Measurements from ENCODE around the gene ASB3. TPM values are rescaled to one million over a fixed set of nuclear protein-coding genes. Genes with fewer than 3 reads are reported as not detected.
"Not testable (repeated sequence)": the region's sequence is repeated elsewhere in the genome, so short reads cannot be mapped to it uniquely, and the experiment has no call there.

ASB3 gene
- total RNA-seq, 1 donor from 2014 or later: 7.5 TPM

DNA sequence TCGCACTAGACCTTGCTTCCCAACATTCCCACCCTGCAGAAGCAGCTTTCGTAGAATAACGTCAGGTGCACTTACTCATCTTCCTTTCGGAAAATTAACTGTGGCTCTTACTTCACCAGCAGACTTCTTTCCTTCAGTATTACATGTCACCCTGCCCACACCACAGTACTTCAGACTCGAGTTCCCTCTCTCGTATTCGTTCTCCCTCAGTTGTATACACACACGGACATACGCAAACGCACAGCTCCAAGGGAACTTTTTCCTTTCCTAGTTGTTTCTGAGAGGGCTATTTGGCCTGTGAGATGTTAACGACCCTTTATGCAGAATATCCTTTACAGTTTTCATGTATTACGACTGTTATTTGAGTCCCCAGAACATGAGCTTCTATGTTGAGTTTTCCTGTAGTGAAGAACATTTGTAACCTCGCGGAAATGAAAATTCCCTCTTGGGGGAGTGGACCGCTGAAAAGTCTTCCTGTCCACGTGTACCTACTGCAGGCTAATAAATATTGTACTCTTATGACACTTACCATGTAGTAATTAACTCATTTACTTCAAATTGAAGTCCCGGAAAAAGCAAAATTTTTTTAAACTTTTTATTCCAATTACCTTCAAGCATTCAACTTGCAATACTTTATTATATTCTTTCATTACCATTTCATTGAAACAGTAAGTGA, 999 bp upstream of the ASB3 start:
- no peak for DNase-seq (ENCODE audit: low spot score)

DNA sequence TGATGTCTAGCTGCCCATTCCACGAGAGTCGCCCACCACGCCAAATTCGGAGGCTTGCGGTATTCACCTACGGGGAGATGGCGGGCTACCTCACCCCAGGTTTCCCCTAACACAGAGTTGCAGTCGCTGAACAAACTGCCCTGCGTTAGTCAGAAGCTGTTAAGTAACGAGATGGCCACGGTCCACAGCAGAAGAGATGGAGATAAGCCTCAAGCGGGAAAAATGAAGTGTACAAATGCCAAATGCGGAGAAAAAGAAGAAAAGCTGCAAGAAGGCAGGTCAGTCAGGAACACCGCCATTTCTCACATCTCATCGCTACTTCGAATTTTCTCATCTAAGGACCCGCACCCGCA, 425 bp downstream of the ASB3 start:
- DNase-seq (ENCODE audit: low spot score): no peak

DNA sequence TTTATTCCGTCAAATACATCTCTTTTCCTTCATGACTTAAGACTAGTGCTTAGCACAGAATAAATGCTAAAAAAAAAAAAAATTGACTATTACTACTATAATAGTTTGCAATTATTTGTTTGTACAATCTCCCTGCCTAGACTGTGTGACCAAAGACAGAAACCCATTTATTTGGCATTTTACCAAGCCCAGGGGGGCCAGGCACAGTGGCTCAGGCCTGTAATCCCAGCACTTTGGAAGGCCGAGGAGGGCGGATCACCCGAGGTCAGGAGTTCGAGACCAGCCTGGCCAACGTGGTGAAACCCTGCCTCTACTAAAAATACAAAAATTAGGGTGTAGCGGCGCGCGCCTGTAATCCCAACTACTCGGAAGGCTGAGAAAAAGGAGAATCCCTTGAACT, 1.4 kb downstream of the ASB3 start:
- no peak for DNase-seq (ENCODE audit: low spot score)

DNA sequence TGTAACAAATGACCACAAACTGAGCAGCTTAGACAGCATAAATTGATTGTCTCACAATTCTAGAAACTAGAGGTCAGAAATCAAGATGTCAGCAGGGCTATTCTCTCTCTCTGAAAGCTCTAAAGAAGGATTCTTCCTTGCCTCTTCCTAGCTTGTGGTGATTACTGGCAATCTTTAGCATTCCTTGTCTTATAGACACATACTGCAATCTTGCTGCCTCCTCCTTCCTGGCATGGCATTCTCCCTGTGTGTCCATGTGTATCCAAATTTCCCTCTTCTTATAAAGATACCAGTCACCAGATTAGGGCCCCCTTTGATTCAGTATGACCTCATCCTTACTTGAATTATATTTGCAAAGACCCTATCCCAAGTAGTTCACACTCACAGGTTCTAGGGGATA, 2.3 kb downstream of the ASB3 start:
- no peak for DNase-seq (ENCODE audit: low spot score)

DNA sequence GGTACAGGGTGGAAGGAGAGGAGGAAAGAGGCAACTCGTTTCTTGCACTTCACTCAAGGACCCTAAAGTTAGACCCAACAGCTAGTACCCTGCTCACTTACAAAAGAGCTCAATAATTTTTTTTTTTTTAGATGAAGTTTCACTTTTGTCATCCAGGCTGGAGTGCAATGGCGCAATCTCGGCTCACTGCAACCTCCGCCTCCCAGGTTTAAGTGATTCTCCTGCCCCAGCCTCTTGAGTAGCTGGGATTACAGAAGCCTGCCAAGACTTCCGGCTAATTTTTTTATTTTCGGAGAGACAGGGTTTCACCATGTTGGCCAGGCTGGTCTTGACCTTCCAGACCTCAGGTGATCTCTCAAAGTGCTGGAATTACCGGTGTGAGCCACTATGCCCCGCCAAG, 4.1 kb downstream of the ASB3 start:
- no peak for DNase-seq (ENCODE audit: low spot score)

DNA sequence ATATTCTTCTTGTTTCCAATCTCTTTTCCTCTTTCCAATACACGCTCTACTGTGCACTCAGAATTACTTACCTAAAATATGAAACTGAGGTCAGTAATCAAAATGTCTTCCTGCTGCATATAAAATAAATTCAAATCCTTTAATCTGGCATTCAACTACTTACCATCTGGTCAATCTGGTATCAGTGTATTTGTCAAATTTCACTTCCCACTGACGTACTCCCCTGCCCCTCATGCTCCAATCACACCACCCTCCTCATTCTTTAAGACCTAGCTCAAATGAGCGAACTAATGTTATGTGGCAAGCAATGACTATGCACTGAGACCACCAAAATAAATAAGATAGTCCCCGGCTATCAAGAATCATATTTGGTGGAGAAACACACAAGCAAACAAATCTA, 6.7 kb downstream of the ASB3 start:
- DNase-seq (ENCODE audit: low spot score): no peak

DNA sequence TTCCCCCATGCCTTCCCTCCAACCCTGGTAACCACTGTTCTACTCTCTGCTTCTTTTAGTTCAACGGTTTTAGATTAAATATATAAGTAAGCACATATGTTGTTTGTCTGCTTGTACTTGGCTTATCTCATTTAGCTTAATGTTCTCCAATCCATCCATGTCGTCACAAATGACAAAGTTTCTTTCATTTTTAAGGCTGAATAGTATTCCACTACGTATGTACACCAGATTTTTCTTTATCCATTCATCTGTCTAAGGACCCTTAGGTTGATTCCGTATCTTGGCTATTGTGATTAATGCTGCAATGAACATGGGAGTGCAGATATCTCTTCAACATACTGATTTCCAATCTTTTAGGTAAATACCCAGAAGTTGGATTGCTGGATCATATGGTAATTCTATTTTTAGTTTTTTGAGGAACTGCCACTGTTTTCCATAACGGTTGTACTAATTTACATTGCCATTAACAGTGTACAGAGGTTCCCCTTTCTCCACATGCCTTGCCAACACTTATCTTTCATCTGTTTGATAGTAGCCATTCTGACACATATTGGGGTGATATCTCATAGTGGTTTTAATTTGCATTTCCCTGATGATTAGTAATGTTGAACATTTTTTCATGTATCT, 8.1 kb downstream of the ASB3 start:
- no peak for DNase-seq (ENCODE audit: low spot score)

DNA sequence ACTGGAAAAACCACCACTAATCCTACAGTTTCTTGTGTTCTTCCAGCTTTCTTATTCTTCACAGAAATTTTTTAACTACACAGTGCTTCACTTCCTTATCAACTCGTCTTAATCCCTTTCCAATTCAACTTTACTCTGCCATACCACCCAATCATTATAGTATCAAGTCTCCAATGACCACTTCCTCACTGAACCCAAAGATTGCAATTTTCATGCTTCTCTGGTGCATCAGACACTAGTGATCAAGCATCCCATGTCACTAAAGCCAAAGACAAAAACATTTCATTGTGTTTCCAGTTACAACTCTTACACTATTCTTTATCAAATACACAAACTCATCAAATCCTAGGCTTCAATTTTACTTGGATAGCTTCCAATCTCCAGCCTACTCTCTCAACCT, 9.6 kb downstream of the ASB3 start:
- no peak for DNase-seq (ENCODE audit: low spot score)

DNA sequence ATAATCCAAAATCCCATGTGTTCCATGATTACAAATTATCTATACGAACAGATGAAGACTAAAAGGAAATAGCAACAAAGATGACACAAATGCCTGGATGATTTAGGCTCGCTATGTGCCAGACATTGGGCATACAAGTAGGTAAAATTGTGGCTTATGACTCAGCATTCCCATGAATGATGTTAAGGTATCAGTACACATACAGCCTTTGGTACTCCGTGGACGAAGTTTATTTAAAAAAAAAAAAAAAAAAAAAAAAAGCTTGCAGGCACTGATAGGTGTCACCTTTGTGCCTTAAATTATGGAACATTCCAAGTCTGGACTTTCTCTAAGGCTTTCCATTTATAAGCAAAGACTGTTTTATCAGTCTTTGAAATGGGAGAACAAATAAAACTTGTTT, 16.5 kb downstream of the ASB3 start:
- no peak for DNase-seq (ENCODE audit: low spot score)

DNA sequence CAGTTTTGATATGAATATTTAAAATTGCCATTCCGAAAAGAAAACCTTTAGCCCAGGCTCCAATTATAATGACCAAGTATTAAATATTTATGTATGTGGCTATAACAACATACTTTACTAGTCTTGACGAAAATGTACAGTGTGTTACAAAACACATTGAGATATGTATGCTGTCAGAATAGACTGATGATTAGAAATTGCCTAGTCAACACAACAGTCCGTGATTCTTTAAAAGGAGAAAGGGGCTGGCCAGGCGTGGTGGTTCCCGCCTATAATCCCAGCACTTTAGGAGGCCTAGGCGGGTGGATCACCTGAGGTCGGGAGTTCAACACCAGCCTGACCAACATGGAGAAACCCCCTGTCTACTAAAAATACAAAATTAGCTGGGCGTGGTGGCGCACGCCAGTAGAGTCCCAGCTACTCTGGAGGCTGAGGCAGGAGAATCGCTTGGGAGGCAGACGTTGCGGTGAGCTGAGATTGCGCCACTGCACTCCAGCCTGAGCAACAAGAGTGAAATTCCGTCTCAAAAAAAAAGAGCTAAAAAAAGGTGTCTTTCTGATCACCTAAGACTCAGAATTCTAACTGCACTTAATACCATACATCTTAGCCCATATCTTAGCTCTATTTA, 17.3 kb downstream of the ASB3 start:
- DNase-seq (ENCODE audit: low spot score): no peak

DNA sequence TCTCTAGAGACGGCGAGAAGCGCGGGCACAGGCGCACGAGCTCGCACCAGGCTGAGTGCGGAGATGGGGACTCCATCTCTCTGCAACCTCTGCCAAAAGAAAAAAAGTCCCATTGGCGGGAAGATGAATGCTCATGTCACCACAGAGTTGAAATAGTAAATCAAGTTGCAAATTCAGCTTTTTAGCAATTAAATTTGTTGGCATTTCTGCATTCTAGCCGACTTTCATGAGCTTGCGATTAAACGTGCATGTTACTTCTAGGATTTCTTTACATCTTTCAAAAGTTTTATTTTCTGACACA, 18.6 kb downstream of the ASB3 start:
- DNase-seq (ENCODE audit: low spot score): no peak

DNA sequence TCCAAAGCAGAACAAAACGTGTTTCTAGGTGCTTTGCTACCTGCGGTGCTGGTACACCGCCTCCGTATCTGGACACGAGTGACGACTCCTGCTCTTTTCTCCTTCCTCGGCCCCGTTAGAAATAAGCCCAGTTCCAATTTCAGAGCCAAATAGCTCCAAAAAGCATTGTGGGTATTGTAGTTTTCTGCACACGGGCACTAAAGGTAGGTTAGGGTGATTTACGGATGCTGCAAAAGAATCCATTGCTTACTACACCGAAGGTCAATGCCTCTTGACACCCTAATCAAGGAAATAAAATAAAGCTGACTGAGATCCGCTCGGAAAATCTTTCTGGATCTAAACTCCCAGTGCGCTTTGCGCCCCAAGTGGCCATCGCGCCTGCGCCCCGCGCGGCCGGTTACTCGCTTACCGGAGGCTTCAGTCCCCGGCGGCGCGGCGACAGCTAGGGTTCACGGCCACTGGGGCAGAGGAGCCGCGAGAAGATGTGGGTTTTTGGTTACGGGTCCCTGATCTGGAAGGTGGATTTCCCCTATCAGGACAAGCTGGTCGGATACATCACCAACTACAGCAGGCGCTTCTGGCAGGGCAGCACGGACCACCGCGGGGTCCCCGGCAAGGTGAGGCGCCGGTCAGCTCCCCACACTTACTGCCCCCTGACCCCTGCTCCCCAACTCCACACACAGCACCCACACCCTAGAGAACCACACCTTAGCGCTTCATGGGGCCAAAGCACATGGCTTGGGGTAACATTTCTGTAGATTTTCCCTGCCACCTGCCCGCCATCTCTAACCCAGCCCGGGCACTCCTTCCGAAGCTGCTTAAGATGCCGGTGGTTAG, 19.1 kb downstream of the ASB3 start, which contains the start of gene CHAC2:
Gene CHAC2, plus strand, starts transcription at position 400 of the 837 bp plus-strand sequence. Its CDS starts 83 bp downstream, at position 483.
- peak; percentile 94 for DNase-seq (ENCODE audit: low spot score)

DNA sequence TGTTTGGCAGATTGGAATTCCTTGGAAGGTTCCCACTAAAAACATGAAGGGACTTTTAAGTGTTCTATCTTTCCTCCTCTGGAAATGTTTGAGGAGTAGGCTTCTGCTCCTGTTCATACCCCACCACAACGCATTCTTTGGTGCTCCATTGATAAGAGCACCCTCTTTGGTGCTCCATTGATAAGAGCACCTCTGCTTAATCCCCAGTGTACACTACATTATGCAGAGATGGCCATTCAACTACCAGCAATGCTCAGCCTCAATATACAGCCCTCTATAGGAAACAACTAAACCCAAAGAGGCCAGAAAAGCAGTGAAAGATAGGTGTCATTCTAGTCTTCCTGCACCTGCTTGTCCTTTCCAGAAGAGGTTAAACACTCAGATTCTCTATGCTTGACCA, 21.0 kb downstream of the ASB3 start:
- DNase-seq (ENCODE audit: low spot score): no peak

DNA sequence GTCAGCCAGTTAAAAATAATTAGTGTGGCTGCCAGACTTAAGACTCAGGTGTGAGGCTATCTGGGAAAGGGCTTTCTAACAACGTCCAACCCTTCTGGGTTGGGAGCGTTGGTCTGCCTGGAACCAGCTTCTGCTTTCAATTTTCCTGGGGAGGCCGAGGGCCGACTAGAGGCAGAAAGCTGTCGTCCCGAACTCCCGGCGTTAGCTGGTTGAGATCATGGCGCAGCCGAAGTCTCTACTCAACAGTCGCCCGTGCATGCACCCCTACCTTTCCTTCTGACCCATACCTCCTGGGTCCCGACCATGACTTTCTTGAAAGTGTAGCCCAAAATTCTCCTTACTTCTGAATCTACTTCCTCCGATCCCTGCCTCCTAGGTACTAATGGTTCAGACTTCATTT, 29.5 kb downstream of the ASB3 start:
- DNase-seq (ENCODE audit: low spot score): not testable (repeated sequence)

DNA sequence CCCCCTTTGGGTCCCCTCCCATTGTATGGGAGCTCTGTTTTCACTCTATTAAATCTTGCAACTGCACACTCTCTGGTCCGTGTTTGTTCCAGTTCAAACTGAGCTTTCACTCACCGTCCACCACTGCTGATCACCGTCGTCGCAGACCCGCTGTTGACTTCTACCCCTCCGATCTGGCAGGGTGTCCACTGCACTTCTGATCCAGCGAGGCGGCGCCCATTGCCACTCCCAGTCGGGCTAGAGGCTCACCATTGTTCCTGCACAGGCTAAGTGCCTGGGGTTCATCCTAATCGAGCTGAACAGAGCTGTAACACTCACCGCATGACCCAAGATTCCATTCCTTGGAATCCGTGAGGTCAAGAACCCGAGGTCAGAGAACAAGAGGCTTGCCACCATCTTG, 30.1 kb downstream of the ASB3 start:
- no peak for DNase-seq (ENCODE audit: low spot score)

DNA sequence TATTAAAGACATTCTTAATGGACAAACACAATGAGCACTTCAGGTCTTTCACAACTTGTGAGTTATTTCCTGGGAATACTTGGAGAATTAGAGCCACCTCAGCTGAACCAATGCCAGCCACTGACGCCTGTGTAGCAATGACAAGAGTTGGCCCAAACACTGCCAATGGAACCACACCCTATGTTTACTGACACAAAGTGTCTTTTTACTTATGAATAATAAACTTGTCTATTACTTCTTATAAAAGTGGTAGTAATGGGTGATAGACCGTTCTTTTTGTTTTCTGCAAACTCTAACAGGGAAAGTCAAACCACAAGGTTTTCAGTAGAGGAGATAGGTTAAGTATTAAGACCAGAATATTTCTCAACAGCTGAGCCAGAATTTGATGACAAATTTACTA, 31.6 kb downstream of the ASB3 start:
- DNase-seq (ENCODE audit: low spot score): no peak

DNA sequence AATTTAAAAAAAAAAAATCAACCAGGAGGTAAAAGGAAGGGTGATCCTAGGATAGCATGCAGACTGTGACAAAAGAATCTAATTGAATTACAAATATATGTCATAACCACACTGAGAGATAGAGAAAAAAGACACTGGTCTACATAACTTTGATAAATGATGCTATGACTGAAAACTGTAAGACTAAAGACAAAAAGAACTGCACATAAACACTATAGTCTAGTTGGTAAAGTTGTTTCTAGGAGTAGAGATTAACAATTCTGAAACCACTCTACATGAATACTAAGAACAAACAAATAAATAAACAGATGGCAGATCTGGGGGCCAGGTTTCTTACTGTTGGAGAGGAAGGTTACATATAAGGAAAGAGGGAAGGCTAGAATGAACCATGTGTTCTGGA, 33.7 kb downstream of the ASB3 start:
- DNase-seq (ENCODE audit: low spot score): no peak

DNA sequence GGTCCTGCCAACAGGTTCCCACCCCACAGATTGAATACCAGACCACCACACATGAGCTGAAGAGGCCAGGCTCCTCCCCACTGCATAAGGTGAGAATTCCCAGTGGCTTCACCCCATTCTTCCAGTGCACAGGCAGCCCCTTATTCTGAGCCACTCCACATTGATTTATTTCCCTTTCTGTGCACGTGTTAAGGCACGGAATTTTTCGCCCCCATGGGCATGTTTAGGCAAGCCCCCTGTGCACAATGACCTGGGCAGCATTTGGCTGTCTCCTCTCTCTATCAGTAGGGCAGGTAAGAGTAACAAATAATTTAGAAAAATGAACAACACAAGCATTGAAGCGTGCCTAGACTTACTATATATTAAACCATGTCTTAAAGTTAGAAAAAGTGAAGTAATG, 34.4 kb downstream of the ASB3 start:
- DNase-seq (ENCODE audit: low spot score): no peak

DNA sequence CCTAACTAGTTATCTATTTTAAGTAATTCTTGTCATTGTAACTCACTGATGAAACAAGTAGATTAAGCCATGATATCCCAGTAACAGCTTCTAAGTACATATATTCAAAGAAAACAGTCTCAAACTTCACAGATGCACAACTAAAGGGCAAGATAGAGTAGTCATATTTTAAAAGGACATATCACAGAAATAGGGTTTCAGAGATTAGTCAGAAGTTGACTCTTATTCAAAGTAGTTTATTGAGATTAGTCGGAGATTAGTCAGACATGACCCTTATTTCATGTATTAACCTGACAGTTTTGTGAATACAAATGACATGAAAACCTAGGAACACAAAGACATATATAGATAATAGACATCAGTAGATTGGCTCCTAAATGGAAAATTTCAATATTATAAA, 35.0 kb downstream of the ASB3 start:
- no peak for DNase-seq (ENCODE audit: low spot score)

DNA sequence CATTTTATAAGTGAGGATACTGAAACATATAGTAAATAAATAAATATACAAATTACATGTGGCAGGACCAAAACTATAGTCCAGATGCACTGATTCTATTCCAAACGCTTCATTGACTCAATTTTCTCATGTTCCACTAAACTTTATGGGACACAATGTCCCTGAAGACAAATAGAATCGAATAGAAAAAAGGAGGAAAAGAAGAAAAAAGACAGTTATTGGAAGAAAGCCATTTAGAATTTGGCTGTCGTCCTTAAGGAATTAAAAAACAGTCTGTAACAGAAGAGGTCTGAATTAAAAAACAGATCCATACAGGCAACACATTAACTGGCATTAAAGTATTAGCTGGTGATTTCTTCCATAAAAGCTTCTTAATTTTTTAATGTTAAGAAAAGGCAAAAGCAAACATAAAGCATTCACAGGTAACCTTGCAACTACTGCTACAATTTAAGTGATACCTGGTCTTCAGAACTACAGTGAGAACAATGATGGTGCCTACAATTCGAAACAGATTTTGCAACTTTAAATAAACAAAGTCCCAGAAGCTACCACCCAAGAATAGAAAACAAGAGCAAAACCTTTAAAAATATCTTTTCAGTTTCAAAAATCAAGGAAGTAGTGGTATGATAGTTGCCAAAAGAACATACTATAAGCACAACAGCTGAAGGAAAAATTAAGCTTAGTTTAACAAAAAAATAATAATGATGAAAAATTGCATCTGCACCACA, 36.5 kb downstream of the ASB3 start:
- no peak for DNase-seq (ENCODE audit: low spot score)

DNA sequence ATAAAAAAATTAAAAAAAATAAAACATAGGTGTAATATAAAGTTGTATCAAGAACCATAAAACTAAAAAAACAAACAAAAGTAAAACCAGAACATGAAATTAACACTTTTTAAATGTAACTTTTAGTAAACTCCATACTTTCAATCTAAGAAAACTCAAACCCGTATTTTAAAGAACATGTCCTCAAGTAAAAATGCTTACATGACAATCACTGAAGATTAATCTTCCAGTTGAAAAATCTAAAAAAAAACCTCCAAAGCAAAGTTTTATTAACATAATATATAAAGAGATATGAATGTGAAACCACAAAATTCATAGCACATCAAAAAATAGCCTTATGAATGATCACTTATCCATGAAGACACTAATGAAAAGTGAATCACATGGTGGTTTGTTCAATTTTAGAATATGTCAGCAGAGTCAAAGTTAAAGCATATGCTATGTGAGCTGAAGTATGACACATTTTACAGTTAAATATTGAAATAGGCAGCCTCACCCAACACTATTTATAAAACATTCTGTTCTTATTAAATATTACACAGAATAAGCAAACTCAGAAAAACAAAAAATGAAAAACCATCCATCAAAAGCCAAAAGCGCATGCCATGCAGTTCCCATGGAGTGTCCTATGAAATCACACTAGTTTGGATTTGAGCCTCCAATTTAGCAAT, 42.2 kb downstream of the ASB3 start:
- DNase-seq (ENCODE audit: low spot score): no peak
